ENCODE results near the gene SKIC3. TPM values are rescaled to one million over a fixed set of nuclear protein-coding genes. Genes with fewer than 3 reads are reported as not detected.

Gene SKIC3
- total RNA-seq, 1 donor from 2014 or later, result 80.4 TPM

DNA sequence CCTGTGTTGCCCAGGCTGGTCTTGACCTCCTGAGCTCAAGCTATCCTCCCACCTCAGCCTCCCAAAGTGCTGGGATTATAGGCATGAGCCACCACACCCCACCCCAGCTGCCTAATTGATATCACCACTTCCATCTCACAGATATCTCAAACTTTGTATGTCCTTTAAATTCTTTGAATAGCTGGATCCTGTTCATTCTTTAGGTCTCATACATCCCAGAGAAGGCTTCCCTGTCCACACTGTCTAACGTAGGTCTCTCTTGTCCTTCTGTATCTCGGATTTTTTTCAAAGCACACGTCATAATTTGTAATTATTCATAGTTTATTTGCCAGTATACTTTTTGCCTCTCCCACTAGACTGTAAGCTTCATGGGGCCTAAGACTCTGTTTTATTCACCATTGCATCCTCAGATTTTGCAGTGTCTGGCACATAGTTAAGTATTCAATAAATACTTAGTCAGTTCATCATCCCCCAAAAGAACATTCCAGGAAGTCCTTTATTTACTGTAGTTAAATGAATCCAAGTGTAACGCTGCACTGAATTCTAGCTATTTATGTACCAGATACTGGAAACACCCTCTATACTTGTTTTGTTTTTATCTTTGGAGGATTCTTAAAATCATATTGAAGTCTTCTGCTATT, 10.6 kb upstream of the SKIC3 start:
- TF ChIP-seq, protein P1, sequence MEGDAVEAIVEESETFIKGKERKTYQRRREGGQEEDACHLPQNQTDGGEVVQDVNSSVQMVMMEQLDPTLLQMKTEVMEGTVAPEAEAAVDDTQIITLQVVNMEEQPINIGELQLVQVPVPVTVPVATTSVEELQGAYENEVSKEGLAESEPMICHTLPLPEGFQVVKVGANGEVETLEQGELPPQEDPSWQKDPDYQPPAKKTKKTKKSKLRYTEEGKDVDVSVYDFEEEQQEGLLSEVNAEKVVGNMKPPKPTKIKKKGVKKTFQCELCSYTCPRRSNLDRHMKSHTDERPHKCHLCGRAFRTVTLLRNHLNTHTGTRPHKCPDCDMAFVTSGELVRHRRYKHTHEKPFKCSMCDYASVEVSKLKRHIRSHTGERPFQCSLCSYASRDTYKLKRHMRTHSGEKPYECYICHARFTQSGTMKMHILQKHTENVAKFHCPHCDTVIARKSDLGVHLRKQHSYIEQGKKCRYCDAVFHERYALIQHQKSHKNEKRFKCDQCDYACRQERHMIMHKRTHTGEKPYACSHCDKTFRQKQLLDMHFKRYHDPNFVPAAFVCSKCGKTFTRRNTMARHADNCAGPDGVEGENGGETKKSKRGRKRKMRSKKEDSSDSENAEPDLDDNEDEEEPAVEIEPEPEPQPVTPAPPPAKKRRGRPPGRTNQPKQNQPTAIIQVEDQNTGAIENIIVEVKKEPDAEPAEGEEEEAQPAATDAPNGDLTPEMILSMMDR (IDR thresholded peaks at IDR 0.05; ENCODE audit: unreplicated experiment), result no peak
- no peaks in the 10 kb centered on the region for H3K4me1 Mint-ChIP-seq (ENCODE audit: unreplicated experiment)
- no peaks in the 10 kb centered on the region for H3K36me3 Mint-ChIP-seq (ENCODE audit: low read depth, unreplicated experiment)
- no peak overlapping the region for H3K4me3 Mint-ChIP-seq (ENCODE audit: unreplicated experiment)
- H3K27ac Mint-ChIP-seq (ENCODE audit: unreplicated experiment), result no peak overlapping the region
- no peak for DNase-seq (ENCODE audit: low spot score)
- no peaks in the 10 kb centered on the region for H3K9me3 Mint-ChIP-seq (ENCODE audit: unreplicated experiment)
- no peaks in the 10 kb centered on the region for H3K27me3 Mint-ChIP-seq (ENCODE audit: unreplicated experiment)

GRCh38 chr5:95564450-95564849, 9.7 kb upstream of the SKIC3 start:
- no peaks in the 10 kb centered on the region for H3K4me1 Mint-ChIP-seq (ENCODE audit: unreplicated experiment)
- no peaks in the 10 kb centered on the region for H3K27me3 Mint-ChIP-seq (ENCODE audit: unreplicated experiment)
- no peak overlapping the region for H3K27ac Mint-ChIP-seq (ENCODE audit: unreplicated experiment)
- TF ChIP-seq, protein P1 (IDR thresholded peaks at IDR 0.05; ENCODE audit: unreplicated experiment), result no peak
- DNase-seq (ENCODE audit: low spot score), result no peak
- no peak overlapping the region for H3K4me3 Mint-ChIP-seq (ENCODE audit: unreplicated experiment)
- H3K9me3 Mint-ChIP-seq (ENCODE audit: unreplicated experiment), result no peaks in the 10 kb centered on the region
- H3K36me3 Mint-ChIP-seq (ENCODE audit: low read depth, unreplicated experiment), result no peaks in the 10 kb centered on the region

- no peaks in the 10 kb centered on the region for H3K27me3 Mint-ChIP-seq (ENCODE audit: unreplicated experiment)
- no peaks in the 10 kb centered on the region for H3K36me3 Mint-ChIP-seq (ENCODE audit: low read depth, unreplicated experiment)
- TF ChIP-seq, protein P1 (IDR thresholded peaks at IDR 0.05; ENCODE audit: unreplicated experiment), result no peak
- no peak for DNase-seq (ENCODE audit: low spot score)
- H3K9me3 Mint-ChIP-seq (ENCODE audit: unreplicated experiment), result no peaks in the 10 kb centered on the region
- no peaks in the 10 kb centered on the region for H3K4me1 Mint-ChIP-seq (ENCODE audit: unreplicated experiment)
- no peak overlapping the region for H3K27ac Mint-ChIP-seq (ENCODE audit: unreplicated experiment)
- H3K4me3 Mint-ChIP-seq (ENCODE audit: unreplicated experiment), result no peak overlapping the region
These were observed 8.6 kb upstream of the SKIC3 start for GRCh38 chr5:95563367-95563766.

DNA sequence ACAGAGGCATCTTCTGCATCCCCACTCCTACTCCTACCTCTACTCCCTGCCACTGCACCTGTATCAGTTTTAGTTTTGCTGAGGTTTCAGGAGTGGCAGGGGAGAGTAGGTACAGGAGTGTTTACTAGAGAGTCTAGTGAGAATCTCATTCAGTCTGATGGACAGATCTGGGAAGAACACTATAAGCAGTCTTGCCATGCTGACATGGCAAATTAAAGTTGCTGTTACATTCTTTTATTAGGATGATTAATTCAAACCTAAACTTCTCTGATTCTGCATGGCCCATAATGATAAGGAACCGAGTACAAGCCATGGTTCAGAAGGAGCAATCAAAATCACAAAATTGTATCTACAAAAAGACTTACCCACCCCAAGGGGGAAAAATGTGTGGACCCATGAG, 7.5 kb upstream of the SKIC3 start:
- Mint-ChIP-seq H3K9me3 (ENCODE audit: unreplicated experiment) (no peaks in the 10 kb centered on the region), H3K27me3 (ENCODE audit: unreplicated experiment) (no peaks in the 10 kb centered on the region), H3K27ac (ENCODE audit: unreplicated experiment) (no peak overlapping the region), H3K4me1 (ENCODE audit: unreplicated experiment) (no peaks in the 10 kb centered on the region), H3K4me3 (ENCODE audit: unreplicated experiment) (no peak overlapping the region), H3K36me3 (ENCODE audit: low read depth, unreplicated experiment) (no peaks in the 10 kb centered on the region)
- TF ChIP-seq, protein P1 (IDR thresholded peaks at IDR 0.05; ENCODE audit: unreplicated experiment), result no peak
- no peak for DNase-seq (ENCODE audit: low spot score)

DNA sequence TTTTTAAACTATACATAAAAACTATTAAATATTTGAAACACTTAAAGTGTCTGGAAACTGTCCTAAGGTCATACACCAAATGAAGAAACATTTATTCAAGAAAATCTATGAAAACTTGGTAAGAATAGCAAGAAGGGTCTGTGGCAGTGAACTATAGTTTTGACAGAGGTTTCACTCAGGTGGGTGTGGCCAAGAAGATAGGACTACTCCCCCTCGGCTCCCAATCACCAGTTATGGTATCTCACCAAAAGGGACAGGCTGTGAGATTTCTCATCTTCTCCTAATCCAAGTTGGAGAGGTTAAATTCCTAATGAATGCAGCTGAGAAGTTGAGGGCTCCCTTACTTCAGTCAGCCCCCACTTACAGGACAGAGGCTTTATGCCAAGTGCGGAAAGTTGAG, 3.1 kb upstream of the SKIC3 start:
- Mint-ChIP-seq H3K9me3 (ENCODE audit: unreplicated experiment) (no peaks in the 10 kb centered on the region), H3K36me3 (ENCODE audit: low read depth, unreplicated experiment) (peaks cover 2% of the 10 kb centered on the region), H3K4me1 (ENCODE audit: unreplicated experiment) (peaks cover 10% of the 10 kb centered on the region), H3K27ac (ENCODE audit: unreplicated experiment) (no peak overlapping the region), H3K27me3 (ENCODE audit: unreplicated experiment) (peaks cover 10% of the 10 kb centered on the region), H3K4me3 (ENCODE audit: unreplicated experiment) (no peak overlapping the region)
- TF ChIP-seq, protein P1 (IDR thresholded peaks at IDR 0.05; ENCODE audit: unreplicated experiment), result no peak
- DNase-seq (ENCODE audit: low spot score), result no peak

Measured in endothelial cell (in vitro differentiated cells).